ENCODE data around the gene RNASE11. TPM values are rescaled to one million over a fixed set of nuclear protein-coding genes. Genes with fewer than 3 reads are reported as not detected.

RNASE11 gene
- total and polyA plus RNA-seq, 10 of the 15 experiments (the other 5 are each of a cell fraction or from before 2014, with no cell fraction given) = not detected

GRCh38 chr14:20609215-20610001 lies 21.6 kb upstream of the RNASE11 start (continued):
- TF ChIP-seq ATF2 (IDR thresholded peaks at IDR 0.05; ENCODE audit: low read length) = peak; percentile 40; the same call in 1 of the 2 replicates
- no peak for TF ChIP-seq EED (IDR thresholded peaks at IDR 0.05; ENCODE audit: low read depth)
- no peak for TF ChIP-seq CEBPB (IDR thresholded peaks at IDR 0.05; ENCODE audit: borderline replicate concordance in 1 of 2, low read depth in 2 of 2, low read length in 2 of 2)
- TF ChIP-seq CUX1 (IDR thresholded peaks at IDR 0.05; ENCODE audit: insufficient replicate concordance, low read depth, low read length) = no peak
- no peak for TF ChIP-seq MYC (IDR thresholded peaks at IDR 0.05; ENCODE audit: insufficient read depth, insufficient read length, insufficient replicate concordance, low read length, severe bottlenecking)
- peak; percentile 93 for TF ChIP-seq SREBF2 (IDR thresholded peaks at IDR 0.05; ENCODE audit: low read length)
- peak; percentile 98 for TF ChIP-seq ZNF24 (IDR thresholded peaks at IDR 0.05)
- TF ChIP-seq IRF4 (IDR thresholded peaks at IDR 0.05; ENCODE audit: low read depth, low read length) = peak; percentile 21; the same call in 1 of the 2 replicates
- TF ChIP-seq SMARCA5 (IDR thresholded peaks at IDR 0.05) = peak; percentile 72; the same call in 1 of the 2 replicates
- 0 out of 2 replicates have a peak, but pooled peaks have one; percentile 67 for TF ChIP-seq CHD1 (IDR thresholded peaks at IDR 0.05; ENCODE audit: low read depth, low read length)
- TF ChIP-seq MXI1 (IDR thresholded peaks at IDR 0.05; ENCODE audit: low read depth, low read length) = no peak
- TF ChIP-seq BHLHE40 (IDR thresholded peaks at IDR 0.05; ENCODE audit: borderline replicate concordance in 1 of 2, low read depth in 2 of 2, low read length in 1 of 2) = 0 out of 4 replicates have a peak, but pooled peaks of 1 of the 2 experiments have one; percentile 2
- no peak for TF ChIP-seq FOXK2 (IDR thresholded peaks at IDR 0.05)
- TF ChIP-seq PML (IDR thresholded peaks at IDR 0.05; ENCODE audit: low read length) = no peak
- TF ChIP-seq BMI1 (IDR thresholded peaks at IDR 0.05; ENCODE audit: borderline replicate concordance) = no peak
- TF ChIP-seq TAF1 (IDR thresholded peaks at IDR 0.05; ENCODE audit: borderline replicate concordance, low read depth, low read length) = 0 out of 2 replicates have a peak, but pooled peaks have one; percentile 31
- TF ChIP-seq CHD2 (IDR thresholded peaks at IDR 0.05; ENCODE audit: borderline replicate concordance, low read depth, low read length) = no peak
- TF ChIP-seq ZBTB40 (IDR thresholded peaks at IDR 0.05; ENCODE audit: borderline replicate concordance) = peak; percentile 50
- TF ChIP-seq PAX5 (IDR thresholded peaks at IDR 0.05; ENCODE audit: borderline replicate concordance, low read depth, low read length) = no peak
